ENCODE measurements around the gene UBB.

The UBB gene

GRCh38 chr17:16342979-16343378 lies 37.9 kb upstream of the UBB start:
- no peak for TF ChIP-seq YY1 (IDR thresholded peaks at IDR 0.05; ENCODE audit: low read depth)
- TF ChIP-seq, protein P1, sequence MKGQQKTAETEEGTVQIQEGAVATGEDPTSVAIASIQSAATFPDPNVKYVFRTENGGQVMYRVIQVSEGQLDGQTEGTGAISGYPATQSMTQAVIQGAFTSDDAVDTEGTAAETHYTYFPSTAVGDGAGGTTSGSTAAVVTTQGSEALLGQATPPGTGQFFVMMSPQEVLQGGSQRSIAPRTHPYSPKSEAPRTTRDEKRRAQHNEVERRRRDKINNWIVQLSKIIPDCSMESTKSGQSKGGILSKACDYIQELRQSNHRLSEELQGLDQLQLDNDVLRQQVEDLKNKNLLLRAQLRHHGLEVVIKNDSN (IDR thresholded peaks at IDR 0.05), result no peak
- TF ChIP-seq CREB1 (IDR thresholded peaks at IDR 0.05; ENCODE audit: low read depth), result no peak
- no peak for TF ChIP-seq TCF12 (IDR thresholded peaks at IDR 0.05; ENCODE audit: low read depth)
- TF ChIP-seq REST (IDR thresholded peaks at IDR 0.05; ENCODE audit: low read depth), result no peak
- no peak for TF ChIP-seq ZBTB7A (IDR thresholded peaks at IDR 0.05; ENCODE audit: low read depth)
- TF ChIP-seq RAD21 (IDR thresholded peaks at IDR 0.05; ENCODE audit: low read depth), result no peak
- TF ChIP-seq NFIC (IDR thresholded peaks at IDR 0.05), result no peak
- TF ChIP-seq CEBPB (IDR thresholded peaks at IDR 0.05), result no peak
- TF ChIP-seq EGR1 (IDR thresholded peaks at IDR 0.05), result no peak
- no peak for TF ChIP-seq EP300 (IDR thresholded peaks at IDR 0.05; ENCODE audit: borderline replicate concordance)
- TF ChIP-seq MAX (IDR thresholded peaks at IDR 0.05), result no peak
- no peak for TF ChIP-seq TAF1 (IDR thresholded peaks at IDR 0.05; ENCODE audit: low read depth)
- no peak for TF ChIP-seq FOXM1 (IDR thresholded peaks at IDR 0.05; ENCODE audit: borderline replicate concordance, low read depth)
- no peak for TF ChIP-seq TEAD4 (IDR thresholded peaks at IDR 0.05)

DNA sequence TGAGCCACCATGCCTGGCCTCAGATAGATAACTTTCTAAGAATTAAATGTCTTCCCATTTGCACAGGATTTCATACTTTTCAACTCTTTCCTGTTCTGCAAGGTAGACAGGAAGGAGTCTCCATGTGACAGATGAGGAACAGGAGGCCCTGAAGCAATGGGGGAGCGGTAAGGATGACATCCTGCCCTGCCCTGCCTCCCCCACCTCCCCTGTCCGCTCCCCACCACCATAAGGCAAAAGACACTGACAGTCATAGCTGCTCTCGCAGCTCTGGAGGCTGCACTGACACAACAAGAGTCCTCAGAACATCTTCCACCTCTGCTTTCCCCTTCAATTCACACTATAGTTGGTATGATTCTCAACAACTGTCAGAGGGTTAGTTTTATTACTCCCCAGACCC lies 37.3 kb upstream of the UBB start:
- TF ChIP-seq FOXM1 (IDR thresholded peaks at IDR 0.05; ENCODE audit: borderline replicate concordance, low read depth) (no peak), NFIC (IDR thresholded peaks at IDR 0.05) (no peak), TAF1 (IDR thresholded peaks at IDR 0.05; ENCODE audit: low read depth) (no peak), TEAD4 (IDR thresholded peaks at IDR 0.05) (no peak), TCF12 (IDR thresholded peaks at IDR 0.05; ENCODE audit: low read depth) (no peak), YY1 (IDR thresholded peaks at IDR 0.05; ENCODE audit: low read depth) (no peak), EP300 (IDR thresholded peaks at IDR 0.05; ENCODE audit: borderline replicate concordance) (no peak), CEBPB (IDR thresholded peaks at IDR 0.05) (no peak), RAD21 (IDR thresholded peaks at IDR 0.05; ENCODE audit: low read depth) (no peak)
- TF ChIP-seq, protein P1 (IDR thresholded peaks at IDR 0.05), result no peak

- TF ChIP-seq MAX (IDR thresholded peaks at IDR 0.05) (no peak), RAD21 (IDR thresholded peaks at IDR 0.05; ENCODE audit: low read depth) (no peak), TCF12 (IDR thresholded peaks at IDR 0.05; ENCODE audit: low read depth) (no peak), NFIC (IDR thresholded peaks at IDR 0.05) (no peak), ZBTB7A (IDR thresholded peaks at IDR 0.05; ENCODE audit: low read depth) (no peak)
- TF ChIP-seq, protein P1 (IDR thresholded peaks at IDR 0.05), result no peak
Measured at GRCh38 chr17:16345565-16345964, 35.3 kb upstream of the UBB start.

DNA sequence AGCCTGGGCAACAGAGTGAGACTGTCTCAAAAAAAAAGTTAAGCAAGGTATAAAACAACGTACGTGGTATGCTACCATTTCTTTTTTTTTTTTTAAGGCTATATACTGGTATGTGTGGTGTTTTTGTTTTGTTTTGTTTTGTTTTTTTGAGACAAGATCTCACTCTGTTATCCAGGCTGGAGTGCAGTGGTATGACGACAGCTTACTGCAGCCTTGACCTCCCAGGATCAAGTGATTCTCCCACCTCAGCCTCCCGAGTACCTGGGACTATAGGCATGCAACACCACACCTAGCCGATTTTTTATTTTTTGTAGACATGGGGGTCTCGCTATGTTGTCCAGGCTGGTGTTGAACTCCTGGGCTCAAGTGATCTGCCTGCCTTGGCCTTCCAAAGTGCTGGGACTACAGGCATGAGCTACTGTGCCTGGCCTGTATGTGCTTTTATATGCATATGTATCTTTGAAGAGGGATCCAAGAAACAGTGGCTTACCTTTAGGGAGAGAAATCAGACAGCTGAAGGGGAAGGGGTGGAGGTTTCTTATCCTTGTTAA lies 34.1 kb upstream of the UBB start:
- TF ChIP-seq TAF1 (IDR thresholded peaks at IDR 0.05; ENCODE audit: low read depth), result no peak
- TF ChIP-seq CEBPB (IDR thresholded peaks at IDR 0.05), result no peak
- no peak for TF ChIP-seq EGR1 (IDR thresholded peaks at IDR 0.05)
- TF ChIP-seq TCF12 (IDR thresholded peaks at IDR 0.05; ENCODE audit: low read depth), result no peak
- no peak for TF ChIP-seq REST (IDR thresholded peaks at IDR 0.05; ENCODE audit: low read depth)
- no peak for TF ChIP-seq TEAD4 (IDR thresholded peaks at IDR 0.05)
- TF ChIP-seq NFIC (IDR thresholded peaks at IDR 0.05), result no peak
- TF ChIP-seq EP300 (IDR thresholded peaks at IDR 0.05; ENCODE audit: borderline replicate concordance), result no peak
- no peak for TF ChIP-seq ZBTB7A (IDR thresholded peaks at IDR 0.05; ENCODE audit: low read depth)
- TF ChIP-seq MAX (IDR thresholded peaks at IDR 0.05), result no peak
- no peak for TF ChIP-seq YY1 (IDR thresholded peaks at IDR 0.05; ENCODE audit: low read depth)
- no peak for TF ChIP-seq RAD21 (IDR thresholded peaks at IDR 0.05; ENCODE audit: low read depth)
- no peak for TF ChIP-seq CREB1 (IDR thresholded peaks at IDR 0.05; ENCODE audit: low read depth)
- TF ChIP-seq, protein P1 (IDR thresholded peaks at IDR 0.05), result no peak
- no peak for TF ChIP-seq FOXM1 (IDR thresholded peaks at IDR 0.05; ENCODE audit: borderline replicate concordance, low read depth)

DNA sequence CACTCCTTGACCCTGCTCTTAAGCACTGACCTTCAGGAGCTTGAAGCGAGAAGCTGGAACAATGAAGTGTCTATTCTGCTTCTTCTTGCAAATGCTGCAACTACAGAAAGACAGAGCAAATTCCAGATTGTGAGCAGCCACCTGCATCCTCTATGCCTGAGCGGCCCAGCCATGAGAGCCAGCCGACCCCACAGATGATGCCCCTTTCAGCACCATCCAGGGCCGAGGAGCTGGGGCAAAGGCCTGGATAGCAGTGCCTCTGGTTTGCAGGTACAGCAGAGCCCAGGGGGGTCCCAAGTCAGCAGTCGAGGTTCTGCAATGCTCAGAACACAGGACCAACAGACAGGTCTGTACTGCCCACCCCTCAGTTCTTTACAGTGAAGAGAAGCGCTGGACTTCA lies 32.3 kb upstream of the UBB start:
- no peak for TF ChIP-seq FOXM1 (IDR thresholded peaks at IDR 0.05; ENCODE audit: borderline replicate concordance, low read depth)

Measured in Ishikawa (cell line).